SH-SY5Y (cell line): ENCODE data around the gene ABCB8.

Source experiments
- GATA2 ChIP-seq: IDR thresholded peaks from 2 replicates; pipeline ENCODE4 v1.6.1; 2011; ENCODE audit warnings: mild to moderate bottlenecking, low read depth, low read length
- GATA3 ChIP-seq: IDR thresholded peaks from 2 replicates; pipeline ENCODE4 v1.6.1; 2011; ENCODE audit warnings: low read depth, mild to moderate bottlenecking, low read length, moderate library complexity

DNA sequence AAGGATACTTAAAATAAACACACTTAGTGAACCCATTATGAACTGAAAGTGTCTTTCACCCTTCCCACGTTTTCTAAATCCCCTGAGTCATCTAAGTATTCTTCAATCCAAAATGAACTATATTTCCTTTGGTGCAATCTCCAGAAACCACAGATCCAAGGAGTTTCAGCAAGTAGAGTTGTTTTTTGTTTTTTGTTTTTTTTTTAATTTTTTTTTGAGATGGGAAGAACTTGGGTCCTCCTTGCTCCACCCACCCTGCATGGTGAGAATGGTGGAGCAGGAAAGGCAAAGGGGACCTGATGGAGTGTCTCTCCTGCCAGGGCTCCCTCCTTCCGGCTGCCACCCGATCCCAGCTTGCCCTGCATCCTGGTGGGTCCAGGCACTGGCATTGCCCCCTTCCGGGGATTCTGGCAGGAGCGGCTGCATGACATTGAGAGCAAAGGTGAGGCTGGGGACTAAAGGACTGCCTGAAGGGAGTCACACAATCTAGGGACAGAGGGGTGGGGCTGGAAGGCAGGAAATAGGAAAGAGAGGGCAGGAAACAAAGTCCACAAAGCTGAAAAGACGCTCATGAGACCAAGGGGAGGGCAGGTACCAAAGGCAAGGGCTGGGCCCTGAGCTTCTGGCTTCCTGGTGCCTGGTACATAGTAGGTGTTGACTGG is 16.1 kb upstream of the ABCB8 start:
- TF ChIP-seq GATA3 (no peak), GATA2 (no peak)
